Liver (tissue), 9 donors: ENCODE data around the gene TTLL5. TPM values are rescaled to one million over a fixed set of nuclear protein-coding genes. Genes with fewer than 3 reads are reported as not detected.

ENCODE experiments used
- DNase-seq: peaks from one replicate; pipeline ENCODE4 v3.0.0-alpha.2; 2017; ENCODE audit warnings: low spot score
- H3K27ac ChIP-seq, 2 donors: one replicate each; pipeline ENCODE4 v1.7.0; 2013; ENCODE audit warnings: inconsistent platforms in 2 of 2, low read length in 2 of 2, control low read depth in 1 of 2, low read depth in 1 of 2, mild to moderate bottlenecking in 1 of 2
- H3K27me3 ChIP-seq, 4 donors: one replicate each; pipeline versions ENCODE4 v1.6.1 to v1.7.0; 2013; ENCODE audit warnings: low read length in 3 of 4, inconsistent platforms in 1 of 4, mild to moderate bottlenecking in 1 of 4, moderate library complexity in 1 of 4; ENCODE audit not compliant: control insufficient read depth in 4 of 4, insufficient read depth in 4 of 4
- H3K36me3 ChIP-seq, 4 donors: one replicate each; pipeline versions ENCODE4 v1.6.1 to v1.7.0; 2013; ENCODE audit warnings: low read length in 3 of 4, mild to moderate bottlenecking in 3 of 4, low read depth in 1 of 4, moderate library complexity in 1 of 4; ENCODE audit not compliant: control insufficient read depth in 4 of 4, insufficient read depth in 3 of 4
- H3K4me1 ChIP-seq, 4 donors: one replicate each; pipeline versions ENCODE4 v1.6.1 to v1.7.0; 2013; ENCODE audit warnings: low read length in 3 of 4, mild to moderate bottlenecking in 3 of 4, moderate library complexity in 1 of 4; ENCODE audit not compliant: control insufficient read depth in 4 of 4, insufficient read depth in 4 of 4
- H3K4me3 ChIP-seq, 3 donors: one replicate each; pipeline versions ENCODE4 v1.6.1 to v1.7.0; 2013; ENCODE audit warnings: low read length in 3 of 3, control low read depth in 1 of 3, low read depth in 1 of 3, mild to moderate bottlenecking in 1 of 3
- H3K9ac ChIP-seq, 2 donors: one replicate each; pipeline ENCODE4 v1.7.0; 2013; ENCODE audit warnings: low read length in 2 of 2, mild to moderate bottlenecking in 2 of 2, moderate library complexity in 2 of 2, control low read depth in 1 of 2, low read depth in 1 of 2
- H3K9me3 ChIP-seq, 4 donors: one replicate each; pipeline versions ENCODE4 v1.6.1 to v1.7.0; 2013; ENCODE audit warnings: low read length in 3 of 4; ENCODE audit not compliant: control insufficient read depth in 4 of 4
- ATF3 ChIP-seq: IDR thresholded peaks from 2 replicates; pipeline ENCODE4 v1.6.1; 2016; ENCODE audit warnings: antibody characterized with exemption
- CTCF ChIP-seq: fragments of 150-350 bp; IDR thresholded peaks from 2 replicates; pipeline ENCODE4 v1.5.1; 2017; ENCODE audit warnings: improper control_type of control experiment, low read depth, low read length; ENCODE audit not compliant: missing input control
- EGR1 ChIP-seq, 2 donors: IDR thresholded peaks; 2 replicates each; pipeline ENCODE4 v1.6.1; 2016 to 2018; ENCODE audit warnings: antibody characterized with exemption in 2 of 2, low read depth in 2 of 2
- FOXA1 ChIP-seq: IDR thresholded peaks from 2 replicates; pipeline ENCODE4 v1.6.1; 2016; ENCODE audit warnings: antibody characterized with exemption
- FOXA2 ChIP-seq: IDR thresholded peaks from 2 replicates; pipeline ENCODE4 v1.6.1; 2016; ENCODE audit warnings: antibody characterized with exemption
- GABPA ChIP-seq, 2 donors: IDR thresholded peaks in 1 of 2; conservative IDR thresholded peaks in 1 of 2; 2 replicates each; pipeline ENCODE4 v1.6.1; 2016; ENCODE audit warnings: antibody characterized with exemption in 2 of 2, mild to moderate bottlenecking in 1 of 2, moderate library complexity in 1 of 2
- HNF4A ChIP-seq, 2 donors: conservative IDR thresholded peaks; 2 replicates each; pipeline ENCODE4 v1.6.1; 2016; ENCODE audit warnings: antibody characterized with exemption in 2 of 2, mild to moderate bottlenecking in 2 of 2
- HNF4G ChIP-seq: IDR thresholded peaks from 2 replicates; pipeline ENCODE4 v1.6.1; 2016; ENCODE audit warnings: antibody characterized with exemption
- JUND ChIP-seq, 2 donors: IDR thresholded peaks; 2 replicates each; pipeline ENCODE4 v1.6.1; 2016; ENCODE audit warnings: antibody characterized with exemption in 2 of 2
- MAX ChIP-seq: IDR thresholded peaks from 2 replicates; pipeline ENCODE4 v1.6.1; 2016; ENCODE audit warnings: antibody characterized with exemption
- NR2F2 ChIP-seq: IDR thresholded peaks from 2 replicates; pipeline ENCODE4 v1.6.1; 2016; ENCODE audit warnings: antibody characterized with exemption
- RAD21 ChIP-seq, 2 donors: IDR thresholded peaks; 2 replicates each; pipeline ENCODE4 v1.6.1; 2016; ENCODE audit warnings: antibody characterized with exemption in 2 of 2, mild to moderate bottlenecking in 2 of 2
- REST ChIP-seq: IDR thresholded peaks from 2 replicates; pipeline ENCODE4 v1.6.1; 2016; ENCODE audit warnings: antibody characterized with exemption, mild to moderate bottlenecking
- RXRA ChIP-seq, 2 donors: IDR thresholded peaks; 2 replicates each; pipeline ENCODE4 v1.6.1; 2017 to 2018; ENCODE audit warnings: antibody characterized with exemption in 2 of 2, mild to moderate bottlenecking in 1 of 2
- TAF1 ChIP-seq: conservative IDR thresholded peaks from 2 replicates; pipeline ENCODE4 v1.6.1; 2016; ENCODE audit warnings: antibody characterized with exemption, mild to moderate bottlenecking
- YY1 ChIP-seq: IDR thresholded peaks from 2 replicates; pipeline ENCODE4 v1.6.1; 2016; ENCODE audit warnings: antibody characterized with exemption, mild to moderate bottlenecking
- WGBS: extraction: QIAGEN DNeasy Blood & Tissue Kit; methylation state at CpG from one replicate; pipeline ENCODE4 v1.1.7; 2013; 5-methylcytosine and 5-hydroxymethylcytosine counted together
- polyA plus RNA-seq, 2 donors: library from polyadenylated mRNA; stranded (reverse) in 1 of 2; unstranded in 1 of 2; fragments of 200-250 nt in 1 of 2; fragments of >200 nt in 1 of 2; fragmentation: Nextera tagmentation in 1 of 2; extraction: Ambion mirVana in 1 of 2; gene quantifications; one replicate each; pipeline versions ENCODE4 v1.2.1 to v1.2.3, GENCODE V29; 2013 to 2015
- total RNA-seq, 2 donors: library from RNA; depleted of rRNA; stranded (reverse); fragments of >200 nt; gene quantifications; one replicate each; pipeline ENCODE4 v1.2.3, GENCODE V29; 2014
- donor health status: healthy.
- donor health status: healthy.
- donor health status: healthy.
- donor health status: healthy.
- donor health status: healthy.

Gene TTLL5
- total and polyA plus RNA-seq, 4 donors: 4.3 to 14.2 (median 9.8) TPM

GRCh38 chr14:75970989-75971388 lies 309.9 kb downstream of the TTLL5 start:
- Histone ChIP-seq H3K4me1 (no peaks in the 10 kb centered on the region), H3K27me3 (no peaks in the 10 kb centered on the region), H3K36me3 (peaks cover 0 to 25% (median 2%) of the 10 kb centered on the region in 4 donors), H3K9me3 (no peaks in the 10 kb centered on the region), H3K9ac (no peak overlapping the region), H3K4me3 (no peak overlapping the region), H3K27ac (no peak overlapping the region)
- WGBS: 91% methylated on average over 9 of the region's 9 CpGs
- TF ChIP-seq EGR1 (IDR thresholded peaks at IDR 0.05; ENCODE audit: low read depth in 2 of 2): no peak
- no peak for TF ChIP-seq JUND (IDR thresholded peaks at IDR 0.05)
- no peak for TF ChIP-seq GABPA (IDR thresholded peaks at IDR 0.05 in 1 of 2, conservative IDR thresholded peaks at IDR 0.05 in 1 of 2)
- no peak for TF ChIP-seq HNF4G
- no peak for TF ChIP-seq MAX
- no peak for TF ChIP-seq TAF1
- TF ChIP-seq HNF4A (conservative IDR thresholded peaks at IDR 0.05): no peak
- no peak for TF ChIP-seq RXRA (IDR thresholded peaks at IDR 0.05)
- TF ChIP-seq NR2F2: no peak
- TF ChIP-seq ATF3: no peak
- no peak for DNase-seq

- H3K4me1 ChIP-seq: no peaks in the 10 kb centered on the region
- WGBS: 96% methylated on average over 15 of the region's 15 CpGs
- DNase-seq: no peak
Measured at GRCh38 chr14:75971509-75971908, 310.5 kb downstream of the TTLL5 start.

More at GRCh38 chr14:75971509-75971908, 310.5 kb downstream of the TTLL5 start:
- H3K4me3 ChIP-seq: no peak overlapping the region
- TF ChIP-seq HNF4G (no peak), GABPA (IDR thresholded peaks at IDR 0.05 in 1 of 2, conservative IDR thresholded peaks at IDR 0.05 in 1 of 2) (no peak), TAF1 (no peak), FOXA2 (no peak), CTCF (no peak), RXRA (IDR thresholded peaks at IDR 0.05) (no peak), JUND (IDR thresholded peaks at IDR 0.05) (no peak), RAD21 (IDR thresholded peaks at IDR 0.05) (no peak), HNF4A (conservative IDR thresholded peaks at IDR 0.05) (no peak), EGR1 (IDR thresholded peaks at IDR 0.05; ENCODE audit: low read depth in 2 of 2) (no peak), ATF3 (no peak), NR2F2 (no peak), YY1 (no peak), FOXA1 (no peak), REST (no peak), MAX (no peak)
- H3K36me3 ChIP-seq: peaks cover 0 to 21% (median 2%) of the 10 kb centered on the region in 4 donors
- no peaks in the 10 kb centered on the region for H3K9me3 ChIP-seq
- H3K9ac ChIP-seq: no peak overlapping the region
- H3K27me3 ChIP-seq: no peaks in the 10 kb centered on the region
- H3K27ac ChIP-seq: no peak overlapping the region
